GM06990 (cell line): ENCODE measurements around the gene ASPRV1.

Experiments used
- DNase-seq: peaks from one replicate; pipeline ENCODE4 v3.0.0-alpha.2; 2011; ENCODE audit not compliant: insufficient read length; ENCODE audit errors: extremely low read depth
- H3K27me3 ChIP-seq: replicated peaks from 2 replicates; pipeline ENCODE4 v1.6.0; 2011; ENCODE audit warnings: low read length; ENCODE audit not compliant: control insufficient read depth, insufficient read depth
- H3K36me3 ChIP-seq: 2 replicates; pipeline ENCODE4 v1.5.1; 2011; ENCODE audit warnings: low read length; ENCODE audit not compliant: control insufficient read depth, insufficient read depth
- H3K4me3 ChIP-seq: replicated peaks from 2 replicates; pipeline ENCODE4 v1.5.1; 2011; ENCODE audit warnings: low read depth, mild to moderate bottlenecking, control low read depth, low read length
- TF ChIP-seq, protein P1 (sequence below): IDR thresholded peaks from 2 replicates; pipeline ENCODE4 v1.5.1; 2011; ENCODE audit warnings: low read length, control low read depth, mild to moderate bottlenecking, inconsistent platforms; ENCODE audit not compliant: insufficient read depth, poor library complexity, severe bottlenecking

ASPRV1 gene

DNA sequence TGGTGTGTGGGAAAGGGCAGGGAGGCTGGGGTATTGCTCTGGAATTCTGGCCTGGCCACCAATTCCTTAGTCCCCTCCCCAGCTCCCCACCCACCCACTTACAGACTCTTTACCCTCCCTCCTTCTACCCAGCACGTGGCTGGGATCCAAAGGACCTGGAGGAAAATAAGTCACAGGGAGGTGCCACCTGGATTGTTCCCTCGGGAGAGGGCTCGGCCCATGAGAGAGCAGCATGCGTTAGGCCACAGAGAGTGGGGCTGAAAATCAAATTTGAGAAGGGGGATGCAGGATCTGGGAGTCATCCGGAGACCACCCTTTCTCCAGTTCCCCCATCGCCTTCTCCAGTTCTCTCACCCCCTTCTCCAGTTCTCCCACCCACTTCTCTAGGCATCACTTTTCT, 3.0 kb downstream of the ASPRV1 start:
- TF ChIP-seq, protein P1, sequence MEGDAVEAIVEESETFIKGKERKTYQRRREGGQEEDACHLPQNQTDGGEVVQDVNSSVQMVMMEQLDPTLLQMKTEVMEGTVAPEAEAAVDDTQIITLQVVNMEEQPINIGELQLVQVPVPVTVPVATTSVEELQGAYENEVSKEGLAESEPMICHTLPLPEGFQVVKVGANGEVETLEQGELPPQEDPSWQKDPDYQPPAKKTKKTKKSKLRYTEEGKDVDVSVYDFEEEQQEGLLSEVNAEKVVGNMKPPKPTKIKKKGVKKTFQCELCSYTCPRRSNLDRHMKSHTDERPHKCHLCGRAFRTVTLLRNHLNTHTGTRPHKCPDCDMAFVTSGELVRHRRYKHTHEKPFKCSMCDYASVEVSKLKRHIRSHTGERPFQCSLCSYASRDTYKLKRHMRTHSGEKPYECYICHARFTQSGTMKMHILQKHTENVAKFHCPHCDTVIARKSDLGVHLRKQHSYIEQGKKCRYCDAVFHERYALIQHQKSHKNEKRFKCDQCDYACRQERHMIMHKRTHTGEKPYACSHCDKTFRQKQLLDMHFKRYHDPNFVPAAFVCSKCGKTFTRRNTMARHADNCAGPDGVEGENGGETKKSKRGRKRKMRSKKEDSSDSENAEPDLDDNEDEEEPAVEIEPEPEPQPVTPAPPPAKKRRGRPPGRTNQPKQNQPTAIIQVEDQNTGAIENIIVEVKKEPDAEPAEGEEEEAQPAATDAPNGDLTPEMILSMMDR, result no peak
- no peak for DNase-seq
- Histone ChIP-seq H3K36me3 (no peaks in the 10 kb centered on the region), H3K4me3 (no peak overlapping the region), H3K27me3 (no peaks in the 10 kb centered on the region)

DNA sequence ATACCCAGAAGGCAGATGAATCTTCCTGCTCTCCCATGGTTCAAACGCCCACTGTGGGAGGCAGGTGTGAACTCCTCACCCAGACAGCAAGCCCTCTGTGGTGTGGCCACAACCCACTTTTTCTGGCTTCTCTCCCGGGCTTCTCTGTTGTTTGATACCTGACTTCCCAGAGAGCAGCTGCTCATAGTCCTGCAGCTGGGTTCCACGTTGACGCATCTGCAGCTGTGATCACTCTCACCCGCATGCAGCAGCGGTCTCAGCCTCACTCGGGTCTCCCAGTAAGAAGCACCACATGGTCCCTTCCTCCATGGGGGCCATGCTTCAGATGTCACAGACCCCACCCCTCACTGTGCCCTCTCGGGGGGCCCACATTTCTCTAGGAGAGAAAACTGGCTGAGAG, 3.5 kb downstream of the ASPRV1 start:
- DNase-seq, result no peak
- TF ChIP-seq, protein P1, result no peak
- no peak overlapping the region for H3K4me3 ChIP-seq

DNA sequence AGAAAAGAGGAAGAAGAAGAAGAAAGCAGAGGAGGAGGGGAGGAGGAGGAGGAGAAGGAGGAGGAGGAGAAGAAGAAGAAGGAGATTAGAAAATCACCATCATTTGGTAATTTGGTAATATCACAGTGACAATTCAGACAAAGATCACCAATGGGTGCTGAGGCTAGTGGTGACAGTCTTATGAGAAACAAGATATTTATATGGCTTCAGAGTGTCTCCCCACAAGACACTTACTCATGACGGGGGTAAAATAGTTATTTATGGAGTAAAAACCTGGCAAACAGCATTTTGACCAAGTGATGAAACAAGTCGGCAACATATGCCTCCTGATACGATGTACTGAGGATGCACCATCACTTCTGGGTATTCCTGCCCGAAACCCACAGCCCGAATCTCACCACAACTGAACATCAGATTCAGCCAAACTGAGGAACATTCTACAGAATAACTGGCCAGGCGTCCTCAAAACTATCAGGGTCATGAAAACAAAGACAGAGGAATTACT, 4.9 kb downstream of the ASPRV1 start:
- TF ChIP-seq, protein P1, result no peak
- Histone ChIP-seq H3K4me3 (no peak overlapping the region), H3K27me3 (no peaks in the 10 kb centered on the region), H3K36me3 (no peaks in the 10 kb centered on the region)
- no peak for DNase-seq

More for the DNA sequence above, 3.5 kb downstream of the ASPRV1 start:
- H3K27me3 ChIP-seq, result no peaks in the 10 kb centered on the region
- no peaks in the 10 kb centered on the region for H3K36me3 ChIP-seq

- no peak for DNase-seq
- H3K36me3 ChIP-seq, result no peaks in the 10 kb centered on the region
- H3K4me3 ChIP-seq, result no peak overlapping the region
- TF ChIP-seq, protein P1, result no peak
- no peaks in the 10 kb centered on the region for H3K27me3 ChIP-seq
Observed at GRCh38 chr2:69955029-69955428, 6.4 kb downstream of the ASPRV1 start.

GRCh38 chr2:69954084-69954483, 7.3 kb downstream of the ASPRV1 start:
- no peak overlapping the region for H3K4me3 ChIP-seq
- DNase-seq, result no peak
- no peaks in the 10 kb centered on the region for H3K27me3 ChIP-seq
- TF ChIP-seq, protein P1, result no peak
- no peaks in the 10 kb centered on the region for H3K36me3 ChIP-seq
